Loucy (cell line): Measurements from ENCODE around the gene UFD1.

Experiments used
- H2AFZ ChIP-seq: fragments of 200-600 bp; sonication (generic); 2 replicates; pipeline ENCODE4 v1.6.0; 2016; ENCODE audit warnings: antibody characterized with exemption, mild to moderate bottlenecking, low read length, moderate library complexity
- H3F3A ChIP-seq: fragments of 200-600 bp; 2 replicates; pipeline ENCODE4 v1.6.0; 2016; ENCODE audit warnings: antibody characterized with exemption, low read depth, mild to moderate bottlenecking
- H3K27me3 ChIP-seq: fragments of 200-600 bp; sonication (generic); 2 replicates; pipeline ENCODE4 v1.6.1; 2014; ENCODE audit warnings: low read length, mild to moderate bottlenecking; ENCODE audit not compliant: insufficient read depth, poor library complexity, severe bottlenecking
- H3K36me3 ChIP-seq: fragments of 200-600 bp; sonication (generic); 2 replicates; pipeline ENCODE4 v1.6.1; 2016; ENCODE audit warnings: low read length; ENCODE audit not compliant: insufficient read depth
- H3K4me1 ChIP-seq: fragments of 200-600 bp; sonication (generic); 2 replicates; pipeline ENCODE4 v1.5.1; 2014; ENCODE audit warnings: low read length, mild to moderate bottlenecking; ENCODE audit not compliant: insufficient read depth, poor library complexity, severe bottlenecking
- H3K4me2 ChIP-seq: fragments of 200-600 bp; sonication (generic); 2 replicates; pipeline ENCODE4 v1.6.0; 2014; ENCODE audit warnings: antibody characterized with exemption, low read length, low read depth, mild to moderate bottlenecking; ENCODE audit not compliant: poor library complexity, severe bottlenecking
- H3K4me3 ChIP-seq: fragments of 200-600 bp; sonication (generic); 2 replicates; pipeline ENCODE4 v1.5.1; 2014; ENCODE audit warnings: low read length, mild to moderate bottlenecking, mixed read lengths; ENCODE audit not compliant: poor library complexity, severe bottlenecking
- H3K79me2 ChIP-seq: fragments of 200-600 bp; sonication (generic); 2 replicates; pipeline ENCODE4 v1.6.1; 2014; ENCODE audit warnings: low read length; ENCODE audit not compliant: insufficient read depth
- H3K9ac ChIP-seq: fragments of 200-600 bp; sonication (generic); 2 replicates; pipeline ENCODE4 v1.6.0; 2014; ENCODE audit warnings: mild to moderate bottlenecking, low read depth, low read length, moderate library complexity; ENCODE audit not compliant: poor library complexity, severe bottlenecking
- H3K9me2 ChIP-seq: fragments of 200-600 bp; sonication (generic); replicated peaks from 2 replicates; pipeline ENCODE4 v1.6.1; 2016; ENCODE audit warnings: low read depth, low read length, mixed read lengths
- H3K9me3 ChIP-seq: fragments of 200-600 bp; sonication (generic); 2 replicates; pipeline ENCODE4 v1.6.1; 2014; ENCODE audit warnings: mild to moderate bottlenecking, antibody characterized with exemption, low read length, low read depth; ENCODE audit not compliant: insufficient read depth
- H4K20me1 ChIP-seq: fragments of 200-600 bp; sonication (generic); 2 replicates; pipeline ENCODE4 v1.6.0; 2014; ENCODE audit warnings: antibody characterized with exemption, low read length, mild to moderate bottlenecking; ENCODE audit not compliant: insufficient read depth, poor library complexity, severe bottlenecking
- CTCF ChIP-seq: fragments of 200-600 bp; sonication (generic); conservative IDR thresholded peaks from 2 replicates; pipeline ENCODE4 v1.5.1; 2014; ENCODE audit warnings: mild to moderate bottlenecking, antibody characterized with exemption, low read length
- EZH2phosphoT487 ChIP-seq: fragments of 200-600 bp; IDR thresholded peaks from 2 replicates; pipeline ENCODE4 v1.6.1; 2018; ENCODE audit warnings: antibody characterized with exemption, mild to moderate bottlenecking, moderate library complexity, borderline replicate concordance

UFD1 gene

GRCh38 chr22:19501897-19502447, 23.0 kb upstream of the UFD1 start:
- H3K4me3 ChIP-seq: no peak overlapping the region
- TF ChIP-seq CTCF: no peak
- no peak for TF ChIP-seq EZH2phosphoT487
- no peak overlapping the region for H3K9ac ChIP-seq
- H4K20me1 ChIP-seq: no peaks in the 10 kb centered on the region
- no peaks in the 10 kb centered on the region for H3K9me3 ChIP-seq
- H3F3A ChIP-seq: no peaks in the 10 kb centered on the region
- peaks cover 32% of the 10 kb centered on the region for H3K4me1 ChIP-seq
- H3K27me3 ChIP-seq: no peaks in the 10 kb centered on the region
- H3K9me2 ChIP-seq: no peaks in the 10 kb centered on the region
- no peaks in the 10 kb centered on the region for H3K79me2 ChIP-seq
- peaks cover 34% of the 10 kb centered on the region; the same call in 1 of the 2 replicates for H3K36me3 ChIP-seq
- H2AFZ ChIP-seq: no peak overlapping the region
- H3K4me2 ChIP-seq: no peak overlapping the region

- TF ChIP-seq EZH2phosphoT487: no peak
- no peak for TF ChIP-seq CTCF
- Histone ChIP-seq H3K79me2 (no peaks in the 10 kb centered on the region), H3K9me3 (no peaks in the 10 kb centered on the region), H2AFZ (no peak overlapping the region), H3K4me3 (no peak overlapping the region), H3K9me2 (no peaks in the 10 kb centered on the region), H3K4me2 (no peak overlapping the region), H3F3A (no peaks in the 10 kb centered on the region), H3K36me3 (peaks cover 52% of the 10 kb centered on the region; the same call in 1 of the 2 replicates), H4K20me1 (no peaks in the 10 kb centered on the region), H3K27me3 (no peaks in the 10 kb centered on the region), H3K4me1 (peaks cover 17% of the 10 kb centered on the region), H3K9ac (no peak overlapping the region)
These were observed 20.9 kb upstream of the UFD1 start for GRCh38 chr22:19499880-19500242.

GRCh38 chr22:19499236-19499879, 20.4 kb upstream of the UFD1 start:
- Histone ChIP-seq H3K4me1 (peaks cover 13% of the 10 kb centered on the region), H3F3A (no peaks in the 10 kb centered on the region), H3K4me3 (no peak overlapping the region), H3K4me2 (no peak overlapping the region), H3K79me2 (no peaks in the 10 kb centered on the region), H4K20me1 (no peaks in the 10 kb centered on the region), H3K9me3 (no peaks in the 10 kb centered on the region), H3K36me3 (peaks cover 57% of the 10 kb centered on the region; the same call in 1 of the 2 replicates), H3K9ac (no peak overlapping the region), H3K9me2 (no peaks in the 10 kb centered on the region), H2AFZ (no peak overlapping the region), H3K27me3 (no peaks in the 10 kb centered on the region)
- no peak for TF ChIP-seq EZH2phosphoT487
- no peak for TF ChIP-seq CTCF
